Hindlimb muscle (tissue), 1 donor: ENCODE data around the gene AQP2. TPM values are rescaled to one million over a fixed set of nuclear protein-coding genes. Genes with fewer than 3 reads are reported as not detected.
"Not testable (repeated sequence)": the region's sequence is repeated elsewhere in the genome, so short reads cannot be mapped to it uniquely, and the experiment has no call there.

ENCODE experiments used
- DNase-seq: peaks from one replicate; pipeline ENCODE4 v3.0.0-alpha.2; 2013
- polyA plus RNA-seq: library from polyadenylated mRNA; unstranded; fragments of 120-200 nt; gene quantifications from one replicate; pipeline ENCODE4 v1.2.1, GENCODE V29; 2013; ENCODE audit not compliant: insufficient read length

The AQP2 gene
- polyA plus RNA-seq, 1 donor, result not detected

- no peak for DNase-seq
Measured at GRCh38 chr12:49987625-49988303, 37.2 kb downstream of the AQP2 start.

GRCh38 chr12:49989400-49989799 is 38.9 kb downstream of the AQP2 start:
- DNase-seq, result not testable (repeated sequence)

- DNase-seq, result no peak
Measured at GRCh38 chr12:49990273-49990672, 39.7 kb downstream of the AQP2 start.

- DNase-seq, result no peak
Measured at GRCh38 chr12:49998453-49998852, 47.9 kb downstream of the AQP2 start.

- no peak for DNase-seq
Measured at GRCh38 chr12:50003595-50003994, 53.1 kb downstream of the AQP2 start.

- no peak for DNase-seq
Measured at GRCh38 chr12:50004696-50005095, 54.2 kb downstream of the AQP2 start.

GRCh38 chr12:50005175-50005574 is 54.6 kb downstream of the AQP2 start:
- no peak for DNase-seq

- DNase-seq, result no peak
Measured at GRCh38 chr12:50006280-50006679, 55.7 kb downstream of the AQP2 start.

GRCh38 chr12:50006754-50007442 is 56.4 kb downstream of the AQP2 start:
- no peak for DNase-seq

Other genes starting within 250 kb of the AQP2 start
- 26.2 TPM for gene FMNL3, start 243.3 kb upstream of the AQP2 start, polyA plus RNA-seq
- gene TMBIM6, start 209.2 kb upstream of the AQP2 start, polyA plus RNA-seq, result 268 TPM
- gene NCKAP5L, start 122.3 kb upstream of the AQP2 start, polyA plus RNA-seq, result 56.8 TPM
- gene BCDIN3D, start 107.6 kb upstream of the AQP2 start, polyA plus RNA-seq, result 5.3 TPM
- 10.3 TPM for gene FAIM2, start 46.8 kb upstream of the AQP2 start, polyA plus RNA-seq
- gene AQP5, start 11.1 kb downstream of the AQP2 start, polyA plus RNA-seq, result 0.22 TPM
- gene AQP6, start 22.2 kb downstream of the AQP2 start, polyA plus RNA-seq, result 0.09 TPM
- 22.4 TPM for gene RACGAP1, start 74.8 kb downstream of the AQP2 start, polyA plus RNA-seq
- 9.5 TPM for gene ASIC1, start 106.9 kb downstream of the AQP2 start, polyA plus RNA-seq
- 60.4 TPM for gene SMARCD1, start 134.6 kb downstream of the AQP2 start, polyA plus RNA-seq
- 81.1 TPM for gene GPD1, start 153.3 kb downstream of the AQP2 start, polyA plus RNA-seq
- gene COX14, start 161.5 kb downstream of the AQP2 start, polyA plus RNA-seq, result 39.0 TPM
- gene CERS5, start 216.6 kb downstream of the AQP2 start, polyA plus RNA-seq, result 49.0 TPM